HG03025 (cell line): ENCODE measurements around the gene ANGPTL2.
"Not testable (repeated sequence)": the region's sequence is repeated elsewhere in the genome, so short reads cannot be mapped to it uniquely, and the experiment has no call there.

Source experiments
- ATAC-seq: cut with Tn5 transposase; IDR thresholded peaks from one replicate; pipeline ENCODE4 v1.9.1; 2021; ENCODE audit warnings: mild to moderate bottlenecking, moderate library complexity; ENCODE audit not compliant: unreplicated experiment, low FRiP score

Gene ANGPTL2

GRCh38 chr9:127155314-127155960 is 33.0 kb upstream of the ANGPTL2 start:
- ATAC-seq: no peak

- ATAC-seq: no peak
These were observed 32.2 kb upstream of the ANGPTL2 start for GRCh38 chr9:127154390-127155191.

DNA sequence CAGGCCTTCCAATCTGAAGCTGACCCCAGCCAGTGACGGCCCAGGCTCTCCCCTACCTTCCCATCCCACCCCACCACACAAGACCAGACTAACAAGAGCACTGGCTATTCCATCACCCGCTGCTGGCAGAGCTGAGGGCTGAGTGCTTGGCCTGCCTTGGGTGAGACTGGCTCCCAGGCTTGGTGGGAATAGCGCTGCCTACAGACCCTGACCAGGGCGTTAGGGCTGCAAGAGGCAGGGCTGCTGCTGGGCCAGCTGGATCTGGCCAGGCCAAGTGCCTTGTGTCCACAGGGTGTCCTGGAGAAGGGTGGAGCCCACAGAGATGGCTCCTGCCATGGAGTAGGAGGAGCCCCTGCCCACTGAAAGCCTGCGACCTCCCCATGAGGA is 31.6 kb upstream of the ANGPTL2 start:
- ATAC-seq: no peak

DNA sequence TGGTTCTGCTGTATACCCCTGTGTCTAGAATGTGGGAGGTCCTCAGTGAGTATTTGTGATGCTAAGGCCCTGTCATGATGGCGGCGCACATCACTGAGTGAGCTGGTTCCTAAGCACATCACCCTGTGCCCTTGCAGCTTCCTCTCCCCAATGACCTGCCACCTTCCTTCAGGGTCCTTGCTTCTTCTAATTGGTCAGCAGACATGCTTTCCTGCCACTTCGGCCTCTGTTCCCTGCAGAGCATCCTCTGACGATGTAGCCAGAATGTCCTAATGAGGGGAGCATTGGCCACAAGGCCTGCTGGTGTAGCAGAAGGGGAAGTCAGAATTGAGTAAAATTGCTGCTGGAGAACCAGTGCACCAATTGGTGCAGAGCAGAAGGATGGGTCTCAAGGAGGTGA is 31.1 kb upstream of the ANGPTL2 start:
- no peak for ATAC-seq

DNA sequence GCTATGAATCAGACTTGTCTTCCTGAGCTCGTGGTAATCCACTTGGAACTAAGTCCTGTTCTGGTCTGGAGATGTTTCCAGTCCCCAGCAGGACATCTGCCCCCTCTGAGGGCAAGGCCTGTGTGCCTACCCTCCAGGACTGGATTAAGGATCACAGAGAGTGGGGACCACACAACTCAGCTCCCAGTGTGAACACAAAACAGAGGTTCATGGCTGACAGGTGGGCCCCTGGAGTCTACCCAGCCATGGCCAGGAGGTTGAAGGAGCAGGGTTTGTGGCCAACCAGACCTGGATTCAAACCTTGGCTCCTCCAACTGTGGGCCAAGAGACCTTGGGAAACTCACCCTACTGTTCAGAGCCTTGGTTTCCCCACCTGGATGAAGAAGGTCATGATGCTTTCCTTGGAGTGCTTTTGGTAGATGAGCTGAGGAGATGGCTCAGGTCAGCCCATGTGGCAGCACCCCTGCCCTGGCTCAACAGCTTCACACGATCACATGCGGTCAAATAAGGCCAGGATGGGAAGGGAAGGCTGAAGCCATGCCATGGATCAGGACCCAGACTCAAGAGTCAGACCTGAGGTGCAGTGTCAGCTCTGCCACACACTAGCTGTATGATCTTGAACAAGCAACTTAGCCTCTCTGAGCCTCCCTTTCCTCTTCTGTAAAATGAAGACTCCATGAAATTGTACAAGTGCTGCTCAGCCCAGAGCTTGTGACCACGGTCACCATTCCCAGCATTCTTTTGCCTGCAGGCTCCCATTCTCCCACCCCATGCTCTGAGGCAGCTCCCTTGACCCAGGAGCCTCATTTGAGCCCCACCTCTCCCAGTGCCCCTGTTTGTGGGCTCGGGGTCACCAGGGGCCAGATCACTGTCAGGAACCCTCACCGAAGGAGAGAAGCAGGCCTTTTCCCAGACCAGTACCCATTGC is 27.3 kb upstream of the ANGPTL2 start:
- ATAC-seq: no peak

DNA sequence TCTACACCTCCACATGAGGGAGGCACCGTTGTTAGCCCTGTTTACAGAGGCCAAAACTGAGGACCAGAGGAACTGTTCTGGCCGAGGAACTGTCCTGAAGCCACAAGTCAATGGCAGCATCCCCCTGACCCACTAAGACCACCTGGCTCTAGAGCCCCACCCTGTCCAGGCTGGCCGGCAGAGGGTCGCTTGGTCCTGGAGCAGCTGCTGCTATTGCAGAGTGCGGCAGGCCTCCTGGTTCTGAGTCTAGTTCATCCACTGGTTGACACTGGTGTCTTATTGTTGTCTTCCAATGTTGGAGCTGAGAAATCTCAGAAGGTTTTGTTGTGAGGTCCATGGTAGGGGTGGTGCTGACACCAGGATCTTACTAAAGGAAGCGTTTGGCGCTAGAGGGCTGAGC is 26.6 kb upstream of the ANGPTL2 start:
- ATAC-seq: no peak

DNA sequence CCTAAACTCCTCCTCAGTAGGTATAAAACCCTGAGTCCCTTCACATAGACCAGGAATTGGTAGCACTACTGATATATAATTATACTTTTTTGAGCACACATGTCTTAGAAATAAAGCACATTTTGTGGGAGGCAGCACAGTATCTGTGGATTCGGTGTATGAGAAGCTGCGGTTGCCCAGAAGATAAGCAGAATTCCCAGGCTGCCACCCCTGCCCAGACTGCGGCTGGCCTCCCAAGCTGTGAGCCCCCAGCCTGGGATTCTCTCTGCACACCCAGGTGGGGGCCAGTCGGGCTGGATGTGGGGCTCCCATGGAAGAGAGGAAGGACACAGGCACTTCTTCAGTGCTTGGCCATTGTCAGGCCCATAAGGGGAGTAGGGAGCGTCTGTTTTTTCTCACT is 25.6 kb upstream of the ANGPTL2 start:
- ATAC-seq: no peak

DNA sequence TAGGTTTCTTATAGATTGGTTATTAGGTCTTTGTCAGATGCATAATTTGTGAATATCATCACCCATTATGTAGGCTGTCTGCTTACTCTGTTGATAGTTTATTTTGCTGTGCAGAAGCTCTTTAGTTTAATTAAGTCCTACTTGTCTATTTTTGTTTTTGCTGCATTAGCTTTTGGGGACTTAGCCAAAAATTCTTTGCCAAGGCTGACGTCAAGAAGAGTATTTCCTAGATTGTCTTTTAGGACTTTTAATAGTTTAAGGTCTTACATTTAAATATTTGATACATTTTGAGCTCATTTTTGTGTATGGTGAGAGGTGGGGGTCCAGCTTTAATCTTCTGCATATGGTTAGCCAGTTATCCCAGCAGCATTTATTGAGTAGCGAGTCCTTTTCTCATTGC is 24.8 kb upstream of the ANGPTL2 start:
- ATAC-seq: no peak

DNA sequence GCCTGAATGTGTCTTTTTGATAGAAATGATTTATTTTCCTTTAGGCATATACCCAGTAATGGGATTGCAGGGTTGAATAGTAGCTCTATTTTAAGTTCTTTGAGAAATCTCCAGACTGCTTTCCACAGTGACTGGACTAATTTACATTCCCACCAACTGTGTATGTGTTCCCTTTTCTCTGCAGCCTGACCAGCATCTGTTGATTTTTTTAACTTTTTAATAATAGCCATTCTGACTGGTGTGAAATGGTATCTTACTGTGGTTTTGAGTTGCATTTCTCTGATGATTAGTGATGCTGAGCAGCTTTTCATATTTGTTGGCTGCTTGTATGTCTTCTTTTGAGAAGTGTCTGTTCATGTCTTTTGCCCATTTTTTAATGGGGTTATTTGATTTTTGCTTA is 24.4 kb upstream of the ANGPTL2 start:
- ATAC-seq: not testable (repeated sequence)

DNA sequence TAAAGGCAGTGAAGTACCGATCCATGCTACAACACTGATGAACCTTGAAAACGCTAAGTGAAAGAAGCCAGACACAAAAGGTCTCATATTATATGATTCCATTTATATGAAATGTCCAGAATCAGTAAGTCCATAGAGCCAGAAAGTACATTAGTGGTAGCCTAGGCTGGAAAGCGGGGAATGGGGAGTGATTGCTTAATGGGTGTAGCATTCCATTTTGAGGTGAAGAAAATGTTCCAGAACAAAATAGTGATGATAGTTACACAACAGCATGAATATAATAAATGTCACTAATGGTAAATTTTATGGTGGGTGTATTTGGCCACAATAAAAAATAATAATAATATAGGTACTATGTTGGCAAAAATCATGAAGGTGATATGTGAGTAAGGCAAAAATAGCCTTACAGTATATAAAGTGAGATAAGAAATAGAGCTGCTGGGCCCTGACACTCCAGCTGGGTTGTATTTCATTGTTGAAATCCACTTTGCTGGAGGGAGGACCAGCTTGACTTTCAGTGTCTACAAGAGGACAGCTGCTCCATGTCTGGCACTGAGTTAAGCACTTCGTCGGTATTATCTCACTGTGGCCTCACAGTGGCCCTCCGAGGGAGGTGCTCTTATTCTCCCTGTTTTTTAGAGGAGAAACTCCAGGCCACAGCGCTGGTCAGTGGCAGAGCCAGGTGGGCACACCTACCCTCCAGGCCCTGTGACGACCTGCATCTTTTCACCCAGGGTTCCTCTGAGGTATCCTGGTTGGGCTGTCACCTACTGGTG is 22.4 kb upstream of the ANGPTL2 start:
- ATAC-seq: no peak

GRCh38 chr9:127143920-127144465 is 21.6 kb upstream of the ANGPTL2 start:
- no peak for ATAC-seq

DNA sequence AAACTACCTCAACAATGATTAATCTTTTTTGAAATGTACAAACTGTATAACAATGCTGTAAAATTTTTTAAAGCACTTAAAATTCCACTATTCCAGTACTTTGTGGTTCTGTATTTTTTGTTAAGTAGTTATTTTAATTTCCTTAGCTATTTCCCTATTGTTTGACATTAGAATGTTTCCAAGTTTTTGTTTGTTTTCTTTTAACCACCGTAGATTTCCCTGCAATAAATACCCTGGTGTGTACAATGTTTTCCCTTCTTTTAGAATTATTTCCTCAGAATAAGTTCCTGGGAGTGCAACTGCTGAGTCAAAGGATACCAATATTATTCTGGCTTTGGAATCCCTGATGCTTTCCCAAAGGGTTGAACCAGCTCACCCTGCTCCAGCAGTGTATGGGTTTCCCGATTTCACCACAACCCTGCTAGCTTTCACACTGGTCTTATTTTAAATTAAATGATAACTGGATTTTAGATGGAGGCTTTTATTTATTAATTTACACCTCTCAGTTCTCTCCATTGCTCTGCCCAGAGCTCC is 20.6 kb upstream of the ANGPTL2 start:
- ATAC-seq: no peak

DNA sequence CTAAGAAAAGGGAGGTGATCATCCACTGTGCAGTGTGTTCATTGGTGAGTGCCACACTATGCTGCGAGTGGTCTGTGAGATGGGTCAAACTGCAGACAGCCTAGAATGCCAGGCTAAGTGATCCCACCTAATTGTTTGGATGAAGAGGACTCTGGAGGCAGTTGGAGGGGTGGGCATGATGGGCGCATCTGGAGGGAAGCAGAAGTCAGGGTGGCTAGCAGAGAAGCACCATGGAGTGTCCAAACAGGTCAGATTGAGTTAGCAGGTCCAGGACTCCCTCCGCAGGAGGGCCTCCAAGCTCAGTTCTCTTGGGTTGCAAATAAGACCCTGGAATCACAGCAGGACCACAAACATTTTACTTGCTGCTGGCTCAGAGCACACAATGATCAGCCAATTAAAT is 19.9 kb upstream of the ANGPTL2 start:
- ATAC-seq: no peak

DNA sequence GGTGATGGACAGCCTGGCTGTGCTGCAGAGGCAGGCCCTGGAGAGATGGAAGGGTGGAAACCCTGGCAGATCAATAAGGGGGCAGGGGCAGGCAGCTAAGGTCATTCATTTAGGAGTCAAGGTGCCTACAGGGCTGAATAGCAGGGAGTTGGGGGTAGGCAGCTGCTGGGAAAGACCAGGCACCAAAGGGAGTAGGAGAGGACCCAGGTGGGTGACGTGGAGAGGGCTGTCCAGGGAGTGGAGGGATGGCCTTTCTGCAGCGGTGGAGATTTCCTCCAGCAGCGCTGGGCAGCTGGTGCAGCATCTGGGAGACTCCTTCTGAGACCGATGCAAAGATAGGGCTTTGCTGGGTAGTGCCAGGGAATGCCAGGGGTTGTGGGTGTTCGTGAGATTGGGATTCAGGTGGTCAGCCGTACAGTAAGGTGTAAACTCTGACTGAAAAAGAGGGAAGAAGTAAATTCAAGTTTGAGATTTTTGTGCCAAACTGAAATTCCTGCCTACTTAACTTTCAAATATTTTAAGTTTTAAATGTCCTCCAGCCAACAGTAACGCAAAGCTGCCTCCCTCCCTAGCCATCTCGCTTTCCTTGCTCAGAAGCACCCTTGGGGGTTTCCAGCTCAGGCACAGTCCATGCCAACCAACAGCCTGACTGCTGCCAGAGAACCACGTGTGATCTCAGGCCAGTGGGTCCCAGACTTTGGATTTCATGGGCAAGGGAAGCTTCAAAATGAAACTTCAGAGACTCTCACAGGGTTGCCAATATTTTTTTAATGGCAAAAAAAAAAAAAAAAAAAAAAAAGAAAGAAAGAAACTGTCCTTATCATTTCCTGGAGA is 18.6 kb upstream of the ANGPTL2 start:
- no peak for ATAC-seq

GRCh38 chr9:127140181-127140580 is 17.7 kb upstream of the ANGPTL2 start:
- no peak for ATAC-seq

DNA sequence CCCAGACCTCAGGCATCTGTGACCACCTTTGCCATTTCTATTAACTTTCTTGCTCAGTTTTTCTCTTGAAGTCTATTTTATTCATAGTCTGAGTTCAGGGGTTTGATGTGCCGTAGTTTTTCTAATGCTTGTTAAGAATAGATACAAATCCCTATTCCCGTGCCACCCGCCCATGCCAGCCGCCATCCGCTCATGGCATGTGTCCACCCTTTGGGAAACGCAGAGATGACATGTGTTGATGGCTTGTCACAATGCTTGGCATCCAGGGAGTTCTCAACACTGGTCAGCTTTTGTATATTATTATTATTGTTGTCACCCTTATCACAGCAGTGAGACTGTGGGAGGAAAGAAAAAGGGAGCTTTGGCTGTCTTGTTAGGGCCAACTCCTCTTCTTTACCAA is 17.3 kb upstream of the ANGPTL2 start:
- no peak for ATAC-seq

- ATAC-seq: no peak
These were observed 16.8 kb upstream of the ANGPTL2 start for GRCh38 chr9:127139071-127139731.

DNA sequence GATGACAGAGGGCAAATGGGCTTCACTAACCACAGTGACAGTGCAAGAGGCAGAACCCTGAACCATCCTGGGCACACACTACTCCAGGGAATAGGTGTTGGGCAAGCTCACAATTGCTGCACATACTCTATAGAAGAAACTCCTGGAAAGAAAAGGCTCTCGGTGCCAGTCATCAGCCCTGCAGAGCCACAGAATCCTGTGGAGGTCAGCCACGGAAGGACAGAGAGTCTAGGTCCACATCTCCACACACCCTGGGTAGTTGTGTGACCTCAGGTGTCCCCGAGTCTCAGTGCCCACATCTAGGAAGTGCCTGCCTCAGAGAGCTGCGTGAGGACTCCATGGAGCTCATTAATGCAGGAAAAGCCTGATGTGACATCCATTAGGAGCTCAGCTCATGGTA is 16.0 kb upstream of the ANGPTL2 start:
- no peak for ATAC-seq
